ENCODE measurements around the gene EXOSC2. TPM values are rescaled to one million over a fixed set of nuclear protein-coding genes. Genes with fewer than 3 reads are reported as not detected.
A peak's percentile ranks its signal among the peaks of the same experiment; 100 is the strongest.
"Not testable (repeated sequence)": the region's sequence is repeated elsewhere in the genome, so short reads cannot be mapped to it uniquely, and the experiment has no call there.

Gene EXOSC2
- total and polyA plus RNA-seq, 4 donors, result 9.5 to 20.2 (median 17.8) TPM

DNA sequence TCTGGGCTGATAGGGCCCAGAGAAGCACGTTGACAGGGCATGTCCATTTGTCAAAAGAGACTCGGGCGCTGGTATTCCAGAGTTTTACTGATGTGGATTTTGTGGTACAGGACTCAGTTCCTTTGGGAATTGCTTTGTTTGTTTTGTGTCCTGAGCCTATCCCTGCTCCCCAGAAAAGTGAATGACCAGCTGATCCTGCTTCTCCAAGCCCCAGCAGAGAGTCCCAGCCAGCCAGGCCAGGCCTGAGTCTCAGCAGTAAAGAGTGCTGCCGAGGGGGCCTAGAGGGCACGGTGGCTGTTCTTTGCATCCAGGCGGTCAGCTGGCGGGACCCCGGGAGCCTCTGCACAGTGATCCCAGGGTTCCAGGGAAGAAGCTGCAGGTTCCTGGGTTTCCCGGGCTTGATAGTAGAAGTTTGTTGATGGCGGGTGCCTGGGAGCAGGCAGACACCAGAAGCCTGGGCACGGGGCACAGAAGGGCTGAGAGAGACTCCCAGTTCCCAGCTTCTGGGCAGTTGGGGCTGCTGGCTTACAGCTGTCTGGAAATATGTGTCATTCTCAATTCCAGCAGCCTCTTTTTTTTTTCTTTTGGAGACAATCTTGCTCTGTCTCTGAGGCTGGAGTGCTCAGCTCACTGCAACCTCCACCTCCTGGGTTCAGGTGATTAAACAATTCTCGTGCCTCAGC, 20.5 kb upstream of the EXOSC2 start:
- ATAC-seq (ENCODE audit: low FRiP score), result no peak
- intact Hi-C loops (cut with DNase I), result no loop called here
- Histone ChIP-seq H3K4me3 (ENCODE audit: low read length in 2 of 2) (no peak overlapping the region), H3K4me1 (ENCODE audit: control insufficient read depth in 1 of 2, insufficient read depth in 2 of 2, low read length in 2 of 2) (no peaks in the 10 kb centered on the region), H3K27me3 (ENCODE audit: control insufficient read depth in 1 of 2, insufficient read depth in 2 of 2, low read length in 1 of 2) (no peaks in the 10 kb centered on the region), H3K9me3 (ENCODE audit: control insufficient read depth, low read length) (no peaks in the 10 kb centered on the region), H3K27ac (ENCODE audit: low read depth in 1 of 2, low read length in 2 of 2) (no peak overlapping the region), H3K36me3 (ENCODE audit: control insufficient read depth in 1 of 2, insufficient read depth in 2 of 2, low read length in 1 of 2) (no peaks in the 10 kb centered on the region)
- 80 to 86% methylated on average over 12 of the region's 12 CpGs for WGBS, 2 donors
- DNase-seq, result no peak

DNA sequence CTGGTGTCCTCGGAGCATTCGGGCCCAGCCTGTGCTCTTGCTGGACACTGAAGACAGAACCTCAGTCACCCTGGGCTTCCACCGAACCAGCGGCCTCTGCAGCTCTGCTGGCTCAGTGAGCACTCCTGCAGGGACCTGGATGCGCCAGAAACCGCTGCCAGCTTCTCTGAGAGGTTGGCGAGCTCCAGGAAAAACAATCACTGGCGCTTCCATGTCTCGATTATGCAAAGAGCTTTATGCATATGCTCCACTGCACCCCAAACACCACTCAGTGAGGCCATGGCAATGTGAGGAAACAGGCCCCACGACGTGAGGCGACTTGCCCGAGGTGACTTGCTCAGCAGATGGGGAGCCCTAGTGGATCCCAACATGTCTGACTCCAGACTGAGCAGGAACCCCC, 18.2 kb upstream of the EXOSC2 start:
- no peak overlapping the region for H3K4me3 ChIP-seq (ENCODE audit: low read length in 2 of 2)
- 81 to 85% methylated on average over 13 of the region's 13 CpGs for WGBS, 2 donors
- no peaks in the 10 kb centered on the region for H3K4me1 ChIP-seq (ENCODE audit: control insufficient read depth in 1 of 2, insufficient read depth in 2 of 2, low read length in 2 of 2)
- no peaks in the 10 kb centered on the region for H3K36me3 ChIP-seq (ENCODE audit: control insufficient read depth in 1 of 2, insufficient read depth in 2 of 2, low read length in 1 of 2)
- ATAC-seq (ENCODE audit: low FRiP score), result no peak
- no peaks in the 10 kb centered on the region for H3K9me3 ChIP-seq (ENCODE audit: control insufficient read depth, low read length)
- DNase-seq, result no peak
- intact Hi-C loops (cut with DNase I), result no loop called here
- H3K27ac ChIP-seq (ENCODE audit: low read depth in 1 of 2, low read length in 2 of 2), result no peak overlapping the region
- H3K27me3 ChIP-seq (ENCODE audit: control insufficient read depth in 1 of 2, insufficient read depth in 2 of 2, low read length in 1 of 2), result no peaks in the 10 kb centered on the region

DNA sequence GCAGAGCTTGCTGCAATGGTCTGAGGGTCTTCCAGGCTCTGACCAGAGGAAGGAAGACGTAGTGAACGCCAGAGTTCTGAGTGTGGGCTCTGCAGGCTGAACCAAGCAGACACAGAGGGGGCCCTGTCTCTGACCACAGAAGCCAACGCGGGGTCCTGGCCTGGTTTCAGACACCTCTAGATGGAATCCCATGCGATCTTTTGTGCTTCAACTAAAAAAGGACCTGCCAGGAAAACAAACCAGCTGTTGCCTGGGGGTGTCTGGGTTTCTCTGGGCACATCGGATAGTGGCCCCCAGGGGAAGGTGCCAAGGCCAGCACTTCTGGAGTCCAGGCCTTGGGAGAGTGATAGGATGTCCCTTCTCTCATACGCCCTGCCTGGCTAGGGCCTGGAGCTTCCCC, 16.3 kb upstream of the EXOSC2 start:
- Histone ChIP-seq H3K4me1 (ENCODE audit: control insufficient read depth in 1 of 2, insufficient read depth in 2 of 2, low read length in 2 of 2) (no peaks in the 10 kb centered on the region), H3K36me3 (ENCODE audit: control insufficient read depth in 1 of 2, insufficient read depth in 2 of 2, low read length in 1 of 2) (no peaks in the 10 kb centered on the region), H3K27ac (ENCODE audit: low read depth in 1 of 2, low read length in 2 of 2) (no peak overlapping the region), H3K27me3 (ENCODE audit: control insufficient read depth in 1 of 2, insufficient read depth in 2 of 2, low read length in 1 of 2) (no peaks in the 10 kb centered on the region), H3K9me3 (ENCODE audit: control insufficient read depth, low read length) (no peaks in the 10 kb centered on the region), H3K4me3 (ENCODE audit: low read length in 2 of 2) (no peak overlapping the region)
- ATAC-seq (ENCODE audit: low FRiP score), result no peak
- intact Hi-C loops (cut with DNase I), result no loop called here
- WGBS, 2 donors, result 84% methylated on average over 7 of the region's 7 CpGs
- DNase-seq, result no peak

DNA sequence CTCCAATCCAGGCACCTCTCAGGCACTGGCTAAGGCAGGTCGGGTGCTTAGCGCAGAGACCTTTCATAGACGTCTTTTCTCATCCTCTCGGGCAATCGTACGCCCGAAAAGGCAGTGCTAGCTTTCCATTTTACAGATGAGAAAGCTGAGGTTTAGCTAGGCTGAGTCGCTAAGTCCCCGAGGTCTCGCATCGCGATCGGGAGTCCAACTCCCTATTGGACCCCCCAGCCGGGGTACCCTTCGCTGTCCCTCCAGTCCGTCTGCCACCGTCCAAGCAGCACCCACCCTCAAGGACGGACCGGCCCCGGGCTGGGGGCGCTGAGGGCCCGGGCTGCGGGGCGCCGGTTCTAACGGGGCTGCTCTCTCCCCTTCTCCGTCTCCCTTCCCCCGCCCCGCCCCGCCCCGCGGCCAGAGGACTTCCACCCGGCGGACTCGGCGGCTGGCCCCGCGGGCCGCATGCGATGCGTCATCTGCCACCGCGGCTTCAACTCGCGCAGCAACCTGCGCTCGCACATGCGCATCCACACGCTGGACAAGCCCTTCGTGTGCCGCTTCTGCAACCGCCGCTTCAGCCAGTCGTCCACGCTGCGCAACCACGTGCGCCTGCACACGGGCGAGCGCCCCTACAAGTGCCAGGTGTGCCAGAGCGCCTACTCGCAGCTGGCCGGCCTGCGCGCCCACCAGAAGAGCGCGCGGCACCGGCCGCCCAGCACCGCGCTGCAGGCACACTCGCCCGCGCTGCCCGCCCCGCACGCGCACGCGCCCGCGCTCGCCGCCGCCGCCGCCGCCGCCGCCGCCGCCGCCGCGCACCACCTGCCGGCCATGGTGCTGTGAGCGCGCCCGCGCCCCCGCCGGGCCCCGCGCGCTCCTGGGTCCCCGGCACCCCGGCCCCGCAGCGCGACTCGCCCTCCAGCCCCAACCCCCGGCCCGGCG, 12.5 kb upstream of the EXOSC2 start:
- H3K27me3 ChIP-seq (ENCODE audit: control insufficient read depth in 1 of 2, insufficient read depth in 2 of 2, low read length in 1 of 2), result no peaks in the 10 kb centered on the region
- DNase-seq (peak; percentile 87 to 95), ATAC-seq (ENCODE audit: low FRiP score) (peak; percentile 37)
- H3K4me3 ChIP-seq (ENCODE audit: low read length in 2 of 2), result peak overlapping the region; percentile 37 to 39
- intact Hi-C loops (cut with DNase I), result no loop called here
- 2 to 3% methylated on average over 63 to 116 of the region's 116 CpGs for WGBS, 2 donors
- no peaks in the 10 kb centered on the region for H3K9me3 ChIP-seq (ENCODE audit: control insufficient read depth, low read length)
- no peaks in the 10 kb centered on the region for H3K36me3 ChIP-seq (ENCODE audit: control insufficient read depth in 1 of 2, insufficient read depth in 2 of 2, low read length in 1 of 2)
- no peak overlapping the region for H3K27ac ChIP-seq (ENCODE audit: low read depth in 1 of 2, low read length in 2 of 2)
- no peaks in the 10 kb centered on the region for H3K4me1 ChIP-seq (ENCODE audit: control insufficient read depth in 1 of 2, insufficient read depth in 2 of 2, low read length in 2 of 2)

DNA sequence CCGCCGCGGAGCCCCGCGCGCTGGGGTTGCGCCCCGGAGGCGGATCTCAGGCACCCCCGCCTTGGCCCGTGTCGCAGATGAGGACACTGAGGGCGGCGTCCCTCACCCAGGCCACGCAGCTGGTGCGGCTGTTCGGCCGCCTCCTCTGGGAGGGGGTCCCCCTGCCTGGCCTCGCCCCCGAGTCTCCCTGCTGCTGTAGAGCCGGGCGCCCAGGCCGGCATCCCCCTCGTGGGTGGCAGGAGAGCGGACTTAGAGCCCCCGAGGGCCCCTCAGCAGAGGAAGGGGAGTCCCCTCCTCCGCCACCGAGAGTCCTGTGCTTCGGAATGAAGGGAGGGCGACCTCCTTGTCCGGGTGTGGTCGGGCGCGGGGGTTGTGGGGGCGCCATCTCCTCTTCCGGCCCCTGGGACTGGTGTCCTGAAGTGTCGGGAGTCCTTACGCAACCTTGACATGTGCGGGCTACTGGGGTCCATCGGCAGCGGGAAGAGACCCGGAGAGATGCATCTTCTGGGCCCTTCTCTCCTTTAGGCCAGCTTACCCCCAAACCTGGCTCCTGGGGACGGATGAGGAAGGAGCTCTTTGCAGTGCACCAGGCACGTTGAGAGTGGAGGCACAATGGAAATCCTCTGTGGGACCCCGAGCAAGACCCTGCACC, 11.7 kb upstream of the EXOSC2 start:
- Histone ChIP-seq H3K27me3 (ENCODE audit: control insufficient read depth in 1 of 2, insufficient read depth in 2 of 2, low read length in 1 of 2) (no peaks in the 10 kb centered on the region), H3K36me3 (ENCODE audit: control insufficient read depth in 1 of 2, insufficient read depth in 2 of 2, low read length in 1 of 2) (no peaks in the 10 kb centered on the region), H3K4me1 (ENCODE audit: control insufficient read depth in 1 of 2, insufficient read depth in 2 of 2, low read length in 2 of 2) (no peaks in the 10 kb centered on the region), H3K9me3 (ENCODE audit: control insufficient read depth, low read length) (no peaks in the 10 kb centered on the region), H3K27ac (ENCODE audit: low read depth in 1 of 2, low read length in 2 of 2) (no peak overlapping the region), H3K4me3 (ENCODE audit: low read length in 2 of 2) (peak overlapping the region; percentile 37 to 39)
- DNase-seq (no peak), ATAC-seq (ENCODE audit: low FRiP score) (peak; percentile 28)
- intact Hi-C loops (cut with DNase I), result loop anchor here (2.0 kb wide), 1 partner anchor 221 kb away; no protein-coding TSS in a partner anchor
- 1% methylated on average over 33 to 45 of the region's 45 CpGs for WGBS, 2 donors

DNA sequence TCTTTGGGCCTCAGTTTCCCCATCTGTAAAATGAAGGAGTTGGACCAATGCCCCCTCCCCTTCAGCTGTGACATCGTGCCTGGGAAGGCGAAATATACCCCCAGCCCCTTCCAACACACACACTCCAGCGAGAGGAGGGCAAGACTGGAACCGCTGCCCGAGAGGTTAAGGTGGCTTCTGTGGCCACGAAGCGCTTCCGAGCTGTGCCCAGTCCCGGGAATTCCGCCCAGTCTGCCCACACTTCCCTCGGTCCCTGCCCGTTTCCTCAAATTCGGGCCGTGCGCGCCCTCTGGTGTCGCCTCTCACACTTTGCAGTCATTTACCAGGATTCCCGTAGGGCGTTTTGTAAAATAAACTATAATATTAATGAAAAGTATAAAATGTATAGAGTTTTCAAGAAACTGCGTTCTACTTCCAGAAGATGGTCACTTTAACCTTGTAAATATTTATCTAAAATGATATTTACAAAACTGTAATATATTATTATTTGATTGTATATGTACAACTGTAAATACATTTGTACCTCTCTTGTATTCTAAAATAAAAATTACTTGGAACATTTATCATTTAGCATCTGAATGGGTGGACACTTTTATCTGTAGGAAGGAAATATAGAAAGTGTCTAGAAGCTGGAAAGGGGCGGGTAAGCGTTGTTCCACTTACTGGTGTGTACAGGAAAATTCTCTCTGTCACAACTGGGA, 11.0 kb upstream of the EXOSC2 start:
- ATAC-seq (ENCODE audit: low FRiP score), result peak; percentile 88
- intact Hi-C loops (cut with DNase I), result loop anchor here (2.0 kb wide), 1 partner anchor 222 kb away; no protein-coding TSS in a partner anchor
- 4% methylated on average over 22 of the region's 22 CpGs for WGBS, 2 donors

DNA sequence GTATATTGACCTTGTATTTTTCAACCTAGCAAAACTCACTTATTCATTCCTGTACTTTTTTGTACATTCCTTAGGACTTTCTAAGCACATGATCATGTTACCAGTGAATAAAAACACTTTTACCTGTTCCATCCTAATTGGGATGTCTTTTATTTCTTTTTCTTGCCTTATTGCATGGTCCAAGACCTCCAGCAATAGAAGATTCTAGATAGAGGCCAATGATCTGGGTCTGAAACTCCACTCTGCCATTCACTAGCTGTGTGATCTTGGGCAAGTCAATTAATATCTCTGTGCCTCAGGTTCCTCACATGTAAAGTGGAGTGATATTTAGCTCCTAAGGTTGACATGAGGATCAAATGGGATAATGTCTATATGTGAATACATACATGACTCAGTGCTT, 8.5 kb upstream of the EXOSC2 start:
- H3K36me3 ChIP-seq (ENCODE audit: control insufficient read depth in 1 of 2, insufficient read depth in 2 of 2, low read length in 1 of 2), result no peaks in the 10 kb centered on the region
- intact Hi-C loops (cut with DNase I), result no loop called here

More for the DNA sequence above, 11.0 kb upstream of the EXOSC2 start:
- Histone ChIP-seq H3K4me3 (ENCODE audit: low read length in 2 of 2) (no peak overlapping the region), H3K36me3 (ENCODE audit: control insufficient read depth in 1 of 2, insufficient read depth in 2 of 2, low read length in 1 of 2) (no peaks in the 10 kb centered on the region), H3K4me1 (ENCODE audit: control insufficient read depth in 1 of 2, insufficient read depth in 2 of 2, low read length in 2 of 2) (no peaks in the 10 kb centered on the region), H3K27ac (ENCODE audit: low read depth in 1 of 2, low read length in 2 of 2) (no peak overlapping the region), H3K27me3 (ENCODE audit: control insufficient read depth in 1 of 2, insufficient read depth in 2 of 2, low read length in 1 of 2) (no peaks in the 10 kb centered on the region), H3K9me3 (ENCODE audit: control insufficient read depth, low read length) (no peaks in the 10 kb centered on the region)
- DNase-seq, result peak; percentile 87 to 93

DNA sequence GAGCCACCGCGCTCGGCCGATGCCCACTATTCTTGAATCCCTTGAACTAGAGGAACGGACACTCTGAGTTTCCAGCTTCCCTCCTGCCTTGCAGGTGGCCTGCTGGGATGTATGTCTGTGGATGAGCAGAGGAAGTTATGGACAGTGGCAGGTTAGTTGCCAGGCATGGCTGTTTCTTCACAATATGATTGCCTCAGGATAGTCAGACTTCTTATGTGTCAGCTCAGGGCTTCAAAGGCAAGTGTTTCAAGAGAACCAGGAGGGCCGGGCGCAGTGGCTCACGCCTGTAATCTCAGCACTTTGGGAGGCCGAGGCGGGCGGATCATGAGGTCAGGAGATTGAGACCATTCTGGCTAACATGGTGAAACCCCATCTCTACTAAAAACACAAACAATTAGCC, 7.6 kb upstream of the EXOSC2 start:
- DNase-seq; H3K27ac ChIP-seq (ENCODE audit: low read depth in 1 of 2, low read length in 2 of 2); H3K4me1 ChIP-seq (ENCODE audit: control insufficient read depth in 1 of 2, insufficient read depth in 2 of 2, low read length in 2 of 2); ATAC-seq (ENCODE audit: low FRiP score); intact Hi-C loops (cut with DNase I); H3K27me3 ChIP-seq (ENCODE audit: control insufficient read depth in 1 of 2, insufficient read depth in 2 of 2, low read length in 1 of 2); H3K36me3 ChIP-seq (ENCODE audit: control insufficient read depth in 1 of 2, insufficient read depth in 2 of 2, low read length in 1 of 2); H3K9me3 ChIP-seq (ENCODE audit: control insufficient read depth, low read length); H3K4me3 ChIP-seq (ENCODE audit: low read length in 2 of 2): not testable (repeated sequence)
- 94 to 96% methylated on average over 11 of the region's 11 CpGs for WGBS, 2 donors

More for the DNA sequence above, 8.5 kb upstream of the EXOSC2 start:
- Histone ChIP-seq H3K9me3 (ENCODE audit: control insufficient read depth, low read length) (no peaks in the 10 kb centered on the region), H3K4me1 (ENCODE audit: control insufficient read depth in 1 of 2, insufficient read depth in 2 of 2, low read length in 2 of 2) (no peaks in the 10 kb centered on the region), H3K27me3 (ENCODE audit: control insufficient read depth in 1 of 2, insufficient read depth in 2 of 2, low read length in 1 of 2) (no peaks in the 10 kb centered on the region), H3K4me3 (ENCODE audit: low read length in 2 of 2) (no peak overlapping the region), H3K27ac (ENCODE audit: low read depth in 1 of 2, low read length in 2 of 2) (no peak overlapping the region)
- DNase-seq, result no peak
- ATAC-seq (ENCODE audit: low FRiP score), result no peak
